ENCODE results near the gene PRR35.

The PRR35 gene

DNA sequence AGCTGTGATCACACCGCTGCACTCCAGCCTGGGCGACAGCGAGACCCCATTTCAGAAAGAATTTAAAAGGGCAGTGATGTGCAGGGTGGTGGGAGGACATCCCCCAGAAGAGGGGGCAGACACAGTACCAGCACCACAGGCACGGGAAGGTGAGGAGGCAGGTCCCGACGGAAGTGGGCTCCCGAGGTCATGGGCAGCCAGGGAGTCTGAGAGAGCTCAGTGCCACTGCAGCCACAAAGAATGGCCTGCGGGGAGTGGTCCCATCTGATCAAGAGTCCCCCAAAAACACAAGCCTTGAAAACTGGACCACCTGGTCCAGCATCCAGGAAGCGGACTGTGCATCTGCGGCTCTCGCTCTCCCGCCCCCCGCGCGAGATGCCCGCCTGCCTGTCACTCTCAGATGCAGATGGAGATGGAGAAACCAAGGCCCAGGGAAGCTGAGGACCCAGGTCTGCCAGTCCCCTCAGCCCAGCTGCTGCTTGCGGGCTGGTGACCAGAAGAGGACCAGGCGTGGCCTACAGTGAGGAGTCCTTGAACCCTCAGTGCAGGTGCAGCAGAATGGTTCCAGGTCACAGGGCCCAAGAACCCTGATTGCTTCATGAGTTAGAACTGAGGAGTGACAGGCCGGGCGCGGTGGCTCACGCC is 37.0 kb upstream of the PRR35 start:
- DNase-seq (ENCODE audit: low read depth, low spot score): no peak
- TF ChIP-seq, protein P1, sequence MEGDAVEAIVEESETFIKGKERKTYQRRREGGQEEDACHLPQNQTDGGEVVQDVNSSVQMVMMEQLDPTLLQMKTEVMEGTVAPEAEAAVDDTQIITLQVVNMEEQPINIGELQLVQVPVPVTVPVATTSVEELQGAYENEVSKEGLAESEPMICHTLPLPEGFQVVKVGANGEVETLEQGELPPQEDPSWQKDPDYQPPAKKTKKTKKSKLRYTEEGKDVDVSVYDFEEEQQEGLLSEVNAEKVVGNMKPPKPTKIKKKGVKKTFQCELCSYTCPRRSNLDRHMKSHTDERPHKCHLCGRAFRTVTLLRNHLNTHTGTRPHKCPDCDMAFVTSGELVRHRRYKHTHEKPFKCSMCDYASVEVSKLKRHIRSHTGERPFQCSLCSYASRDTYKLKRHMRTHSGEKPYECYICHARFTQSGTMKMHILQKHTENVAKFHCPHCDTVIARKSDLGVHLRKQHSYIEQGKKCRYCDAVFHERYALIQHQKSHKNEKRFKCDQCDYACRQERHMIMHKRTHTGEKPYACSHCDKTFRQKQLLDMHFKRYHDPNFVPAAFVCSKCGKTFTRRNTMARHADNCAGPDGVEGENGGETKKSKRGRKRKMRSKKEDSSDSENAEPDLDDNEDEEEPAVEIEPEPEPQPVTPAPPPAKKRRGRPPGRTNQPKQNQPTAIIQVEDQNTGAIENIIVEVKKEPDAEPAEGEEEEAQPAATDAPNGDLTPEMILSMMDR (IDR thresholded peaks at IDR 0.05; ENCODE audit: low read depth, low read length): no peak
- in situ Hi-C loops (cut with HindIII; ENCODE audit: low sequenced_read_pairs): no loop called here
- H3K4me3 ChIP-seq (ENCODE audit: low read depth, low read length): no peak overlapping the region

GRCh38 chr16:524274-525040 is 35.7 kb upstream of the PRR35 start:
- no peak for DNase-seq (ENCODE audit: low read depth, low spot score)
- no peak overlapping the region for H3K4me3 ChIP-seq (ENCODE audit: low read depth, low read length)
- in situ Hi-C loops (cut with HindIII; ENCODE audit: low sequenced_read_pairs): no loop called here
- TF ChIP-seq, protein P1 (IDR thresholded peaks at IDR 0.05; ENCODE audit: low read depth, low read length): no peak

DNA sequence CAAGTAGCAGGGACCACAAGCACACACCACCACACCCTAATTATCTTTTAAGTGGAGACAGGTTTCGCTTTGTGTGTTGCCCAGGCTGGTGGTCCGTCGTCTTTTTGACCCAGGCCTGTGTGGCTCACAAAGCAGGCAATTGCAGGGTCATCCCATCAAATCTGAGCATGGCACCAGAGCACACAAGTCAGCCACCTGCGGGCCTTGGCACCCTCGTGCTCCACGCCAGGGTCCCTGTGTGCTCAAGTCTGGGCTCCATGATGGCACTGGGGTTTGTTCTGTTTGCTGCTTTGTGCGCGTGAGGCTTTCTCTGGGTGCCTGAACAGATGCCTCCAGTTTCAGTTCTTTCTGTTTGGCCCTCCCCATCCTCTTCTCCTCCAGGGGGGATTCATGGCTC is 35.1 kb upstream of the PRR35 start:
- TF ChIP-seq, protein P1 (IDR thresholded peaks at IDR 0.05; ENCODE audit: low read depth, low read length): no peak
- DNase-seq (ENCODE audit: low read depth, low spot score): no peak
- in situ Hi-C loops (cut with HindIII; ENCODE audit: low sequenced_read_pairs): no loop called here
- no peak overlapping the region for H3K4me3 ChIP-seq (ENCODE audit: low read depth, low read length)

- peak; percentile 83 for DNase-seq (ENCODE audit: low read depth, low spot score)
- in situ Hi-C loops (cut with HindIII; ENCODE audit: low sequenced_read_pairs): no loop called here
- peak overlapping the region; percentile 71 for H3K4me3 ChIP-seq (ENCODE audit: low read depth, low read length)
- TF ChIP-seq, protein P1 (IDR thresholded peaks at IDR 0.05; ENCODE audit: low read depth, low read length): no peak
Observed at GRCh38 chr16:525520-526180, 34.5 kb upstream of the PRR35 start.

DNA sequence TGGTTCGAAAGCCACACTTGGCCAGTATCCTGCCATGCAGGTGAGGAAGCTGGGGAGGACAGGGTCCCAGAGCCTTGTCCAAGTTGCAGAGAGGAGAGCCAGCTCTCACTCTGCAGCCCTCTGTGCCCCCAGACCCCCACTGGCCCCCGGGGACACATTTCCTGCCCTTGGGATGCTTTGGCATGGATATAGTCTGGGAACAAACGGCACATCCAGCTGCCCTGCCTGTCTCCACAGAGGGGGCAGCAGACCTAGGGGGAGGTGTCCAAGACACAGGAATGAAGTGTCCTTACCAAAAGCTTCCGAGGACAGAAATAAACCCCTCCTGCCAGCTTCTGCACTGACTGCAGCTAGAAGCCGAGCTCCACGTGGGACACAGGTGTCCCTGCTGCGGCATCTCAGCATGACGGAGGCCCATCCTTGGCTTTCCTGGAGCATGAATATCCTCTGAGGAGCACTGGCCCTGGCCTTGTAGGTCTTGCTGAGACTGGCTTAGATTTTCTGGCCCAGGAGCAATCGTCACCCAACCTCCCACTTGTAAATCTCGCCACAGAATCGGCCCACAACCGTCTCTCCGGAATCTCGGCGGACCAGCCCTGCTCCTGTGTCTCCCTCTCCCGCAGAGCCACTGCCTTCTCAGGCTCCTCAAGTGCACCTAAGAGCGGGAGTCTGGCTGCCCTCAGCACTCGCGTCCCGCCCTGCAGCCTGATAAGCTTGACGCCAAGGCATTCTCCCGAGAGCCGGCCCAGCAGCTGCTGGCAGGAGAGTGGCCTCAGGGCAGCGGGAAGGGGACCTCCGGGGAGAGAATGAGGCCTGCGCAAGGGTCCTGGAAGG is 33.8 kb upstream of the PRR35 start:
- in situ Hi-C loops (cut with HindIII; ENCODE audit: low sequenced_read_pairs): no loop called here
- H3K4me3 ChIP-seq (ENCODE audit: low read depth, low read length): peak overlapping the region; percentile 71
- DNase-seq (ENCODE audit: low read depth, low spot score): peak; percentile 35
- TF ChIP-seq, protein P1 (IDR thresholded peaks at IDR 0.05; ENCODE audit: low read depth, low read length): no peak
